Measurements from ENCODE around the gene PRKCH.

Gene PRKCH

DNA sequence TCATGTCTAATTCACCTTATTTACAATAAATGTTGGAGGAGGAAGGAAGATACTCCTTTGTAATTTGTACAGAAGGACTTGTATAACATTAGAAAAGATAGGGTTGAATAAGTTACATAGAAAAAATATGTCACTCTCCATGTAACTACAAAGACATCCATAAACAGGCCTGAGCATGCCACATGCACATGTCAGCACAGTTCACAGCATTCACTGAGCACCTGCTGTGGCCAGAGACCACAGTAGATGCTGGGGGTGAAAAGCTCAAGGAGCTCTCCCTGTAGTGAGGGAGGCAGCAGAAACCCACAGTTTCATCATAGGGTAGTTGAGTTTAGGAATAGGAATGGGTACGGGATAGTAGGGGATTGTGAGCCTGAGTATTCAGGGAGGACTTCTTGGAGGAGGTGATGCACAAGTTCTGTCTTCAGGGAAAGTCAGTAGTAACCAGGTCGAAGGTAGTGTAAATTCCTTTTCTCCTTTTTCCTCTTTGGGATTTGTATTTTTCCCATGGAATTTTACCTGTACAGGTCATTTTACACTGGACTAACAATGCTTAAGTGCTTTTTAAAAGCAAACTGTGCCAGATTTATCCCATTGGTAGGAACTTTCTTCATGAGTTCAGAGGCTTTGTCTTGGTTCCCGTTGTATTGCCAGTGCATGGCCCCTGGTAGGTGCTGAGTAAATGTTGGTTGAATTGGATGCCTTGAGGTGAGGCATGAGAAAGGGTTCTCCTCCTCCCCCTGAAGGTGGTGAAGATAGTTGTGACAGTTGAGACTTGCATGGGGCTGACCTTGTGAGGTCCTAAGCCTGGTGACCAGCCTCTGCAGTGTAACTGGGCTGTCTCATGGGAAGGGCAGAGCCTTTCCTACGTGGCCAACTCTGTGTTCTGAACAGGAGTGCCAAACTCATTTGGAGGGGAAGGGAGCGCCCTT lies 20.2 kb downstream of the PRKCH start:
- no peak for DNase-seq

DNA sequence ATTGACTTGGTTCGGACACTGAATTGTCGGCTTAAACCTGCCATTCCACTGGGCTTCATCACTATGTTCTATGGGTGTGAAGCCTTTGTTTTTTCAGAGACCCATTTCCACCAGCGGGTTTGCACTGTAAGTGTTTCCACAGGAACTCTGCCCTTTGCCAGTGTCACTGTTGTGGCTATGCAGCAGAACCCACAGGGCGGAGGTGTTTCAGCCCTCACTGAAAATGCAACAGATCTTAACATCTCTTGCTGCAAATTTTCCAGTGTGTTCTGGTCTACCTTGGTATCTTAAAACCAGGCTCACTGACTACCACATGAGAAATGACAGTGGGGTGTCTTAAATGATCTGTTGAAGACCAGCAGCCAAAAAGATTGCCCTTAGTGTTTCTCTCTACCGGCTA lies 21.1 kb downstream of the PRKCH start:
- DNase-seq: no peak

GRCh38 chr14:61342932-61343331 lies 21.6 kb downstream of the PRKCH start:
- no peak for DNase-seq

DNA sequence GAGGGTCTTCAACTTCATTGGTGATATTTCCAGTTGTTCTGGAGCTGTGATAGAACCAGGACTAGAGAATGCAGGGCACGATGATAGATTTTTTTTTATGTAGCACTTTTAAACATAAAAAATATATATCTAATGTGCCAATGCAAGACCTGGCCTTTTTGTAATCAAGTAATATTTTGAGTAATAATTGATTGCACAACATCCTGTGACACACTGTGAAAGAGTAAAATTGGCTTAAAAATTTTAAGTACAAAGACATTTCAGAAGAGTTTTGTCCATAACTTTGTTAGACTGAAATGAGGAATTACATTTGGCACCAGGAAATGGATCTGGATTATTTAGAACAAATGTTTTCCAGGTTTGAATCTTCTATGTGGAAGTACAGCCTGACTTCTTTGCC lies 22.1 kb downstream of the PRKCH start:
- DNase-seq: no peak

DNA sequence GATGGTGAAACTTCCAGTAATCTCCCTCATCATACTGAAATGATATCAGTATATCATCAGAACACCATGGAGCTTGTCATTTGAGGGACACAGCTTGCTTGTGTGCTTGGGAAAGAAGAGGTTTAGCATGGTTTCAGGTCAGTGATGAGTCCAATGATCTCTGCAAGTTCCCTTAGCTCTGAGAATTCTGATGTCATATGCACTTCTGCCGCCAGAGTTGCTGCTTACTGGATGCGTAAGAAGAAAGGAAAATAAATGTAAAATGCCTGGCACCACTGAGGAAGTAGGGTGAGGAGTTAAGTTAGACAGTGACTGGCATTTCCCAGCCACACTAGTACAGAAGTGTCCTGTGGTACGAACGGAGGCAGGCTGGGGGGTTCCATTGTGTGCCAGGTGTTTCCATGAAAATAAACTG lies 22.6 kb downstream of the PRKCH start:
- DNase-seq: no peak

DNA sequence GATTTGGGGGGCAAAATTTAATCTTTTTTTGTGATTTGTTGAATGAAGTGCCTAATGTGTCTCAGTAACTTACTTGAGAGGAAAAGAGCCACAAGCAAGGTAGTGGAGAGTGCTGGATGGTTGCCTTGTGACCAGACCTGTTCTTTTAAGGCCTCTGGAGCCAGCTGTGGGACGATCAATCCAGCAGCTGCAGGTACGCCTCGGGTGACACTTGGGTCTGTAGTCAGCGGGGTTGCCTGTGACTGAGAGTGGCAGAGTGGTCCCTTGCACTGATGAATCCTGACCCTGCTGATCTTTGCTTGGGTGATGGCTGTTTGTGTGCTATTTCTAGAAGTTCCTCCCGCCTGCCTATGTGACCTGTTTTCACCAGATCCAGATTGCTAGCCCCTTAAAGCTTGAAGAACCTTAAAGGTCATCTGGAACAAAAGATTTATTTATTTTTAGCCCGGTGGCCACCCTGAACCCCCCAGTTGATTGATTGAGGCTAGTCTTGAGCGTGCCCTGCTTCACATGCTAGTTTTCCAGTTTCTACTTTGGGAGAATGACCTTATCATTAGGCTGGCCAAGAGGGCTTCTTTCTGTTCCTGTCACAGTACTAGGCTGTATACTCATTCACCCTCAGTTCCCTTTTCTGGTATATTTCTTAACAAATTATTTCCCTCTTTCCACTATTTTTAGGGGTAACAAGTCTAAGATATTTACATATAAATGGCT lies 23.2 kb downstream of the PRKCH start:
- DNase-seq: no peak

GRCh38 chr14:61345151-61345482 lies 23.7 kb downstream of the PRKCH start:
- DNase-seq: no peak

DNA sequence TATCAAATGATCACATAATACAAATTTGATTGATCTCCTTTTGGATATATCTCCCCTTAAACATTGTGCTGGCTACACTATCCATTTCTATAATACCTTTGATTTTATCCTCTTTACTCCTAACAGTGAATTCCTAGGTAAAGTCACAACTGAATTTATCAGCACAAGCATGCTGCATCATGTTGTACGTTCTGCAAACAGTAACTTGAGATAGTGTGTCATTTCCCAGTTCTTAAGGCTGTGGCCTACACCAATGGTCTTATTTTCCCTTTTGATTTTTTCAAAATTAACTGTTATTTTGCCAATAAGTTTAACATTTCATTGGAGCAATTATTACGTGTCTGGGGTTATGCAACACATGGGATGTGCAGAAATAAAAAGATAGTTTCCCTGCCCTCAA lies 24.8 kb downstream of the PRKCH start:
- DNase-seq: no peak

DNA sequence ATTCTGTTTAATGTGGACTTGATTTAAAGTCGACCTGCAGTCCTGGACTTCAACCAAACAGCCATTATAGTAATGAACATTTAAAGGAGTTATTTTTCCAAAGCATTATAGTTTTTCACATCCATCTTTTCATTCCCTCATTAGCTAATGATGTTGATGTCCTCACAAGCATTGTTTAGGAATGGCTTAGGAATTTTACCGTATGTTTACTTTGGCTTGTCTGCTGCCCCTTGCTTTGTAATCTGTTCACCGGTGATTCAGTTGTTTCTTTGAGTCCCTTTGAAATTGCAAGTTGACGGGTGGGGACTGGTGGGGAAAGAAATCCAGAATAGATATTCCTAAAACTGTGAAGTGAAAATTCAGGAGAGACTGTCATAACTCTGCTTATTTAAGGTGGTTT lies 25.4 kb downstream of the PRKCH start:
- DNase-seq: no peak

- DNase-seq: no peak
Observed at GRCh38 chr14:61347826-61348443, 26.6 kb downstream of the PRKCH start.

DNA sequence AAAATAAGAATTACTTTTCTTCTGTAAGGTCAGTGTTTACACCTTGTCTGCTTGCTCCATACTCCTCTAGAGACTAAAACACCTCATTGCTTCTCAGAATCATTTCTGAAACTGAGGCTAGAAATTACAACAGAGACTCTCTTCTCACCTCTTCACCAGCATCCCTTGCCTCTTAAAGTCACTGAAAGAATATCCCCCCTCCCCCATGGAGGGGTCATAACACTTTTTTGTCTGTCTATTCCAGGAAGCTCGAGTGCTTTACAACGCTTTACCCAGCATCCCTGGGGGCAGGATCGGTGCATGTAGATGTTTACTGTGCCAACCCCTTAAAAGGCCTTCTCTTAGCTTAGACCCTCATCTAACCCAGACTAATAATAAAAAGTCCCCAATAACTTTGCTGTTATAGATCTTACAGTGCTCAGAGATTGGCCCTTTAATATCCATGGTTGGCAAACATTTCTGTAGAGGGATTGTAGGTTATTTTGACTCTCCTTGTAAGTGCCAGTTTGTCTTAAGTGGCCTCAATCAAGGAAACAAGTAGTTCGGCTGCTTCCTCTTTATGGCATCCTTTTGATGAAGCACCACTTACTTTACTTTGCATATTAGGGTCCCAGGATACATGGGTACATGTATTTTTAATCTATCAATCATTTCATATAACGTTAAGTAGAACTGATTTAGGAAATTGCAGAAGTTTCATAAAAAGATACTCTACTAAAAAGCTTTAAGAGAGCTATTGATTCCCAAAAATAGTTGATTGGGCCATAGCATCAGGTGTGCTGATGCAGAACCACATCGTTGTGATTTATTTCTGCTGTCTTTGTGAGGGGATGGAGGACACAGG lies 29.3 kb downstream of the PRKCH start:
- DNase-seq: no peak

DNA sequence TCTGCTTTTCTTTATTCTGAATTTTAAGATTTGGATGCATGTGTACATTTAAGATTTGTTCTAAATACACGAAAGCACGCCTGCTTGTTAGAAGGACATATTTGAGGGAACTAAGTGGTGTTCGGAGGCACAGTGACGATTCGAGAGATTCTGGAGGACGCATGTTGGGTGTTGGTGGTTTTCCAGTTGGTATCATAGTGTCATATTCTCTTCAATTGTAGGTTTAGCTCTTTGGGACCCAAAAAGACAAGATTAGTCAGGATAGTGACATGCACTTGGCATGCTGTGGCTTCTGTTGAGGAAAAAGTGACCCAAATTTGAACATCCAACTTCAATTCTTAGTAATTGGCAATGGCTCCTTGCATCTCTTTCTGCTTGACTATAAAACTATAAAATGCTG lies 30.1 kb downstream of the PRKCH start:
- no peak for DNase-seq

DNA sequence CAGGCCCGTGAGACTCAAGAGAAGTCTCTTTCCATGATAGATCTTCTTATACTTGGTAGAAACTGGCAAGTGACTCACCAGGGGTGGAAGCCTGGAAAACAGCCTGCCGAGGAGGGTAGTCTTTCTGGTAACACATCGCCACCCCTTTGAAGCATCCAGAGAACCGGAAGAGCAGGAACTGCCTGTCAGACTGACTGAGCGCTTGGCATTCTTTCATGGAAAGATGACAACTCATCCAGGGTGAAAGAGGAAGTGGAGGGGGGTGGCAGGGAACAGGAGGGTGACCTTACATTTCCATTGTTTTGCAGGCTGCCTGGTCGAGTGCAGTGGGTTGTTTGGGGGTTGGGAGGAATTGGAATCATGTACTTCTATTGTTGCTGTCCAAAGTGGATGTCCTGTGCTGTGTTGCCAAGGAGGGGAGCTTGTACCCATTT lies 34.5 kb downstream of the PRKCH start:
- DNase-seq: no peak

- DNase-seq: no peak
Observed at GRCh38 chr14:61357123-61357522, 35.7 kb downstream of the PRKCH start.

GRCh38 chr14:61358554-61359226 lies 37.3 kb downstream of the PRKCH start:
- no peak for DNase-seq

GRCh38 chr14:61360796-61361525 lies 39.6 kb downstream of the PRKCH start:
- DNase-seq: no peak

DNA sequence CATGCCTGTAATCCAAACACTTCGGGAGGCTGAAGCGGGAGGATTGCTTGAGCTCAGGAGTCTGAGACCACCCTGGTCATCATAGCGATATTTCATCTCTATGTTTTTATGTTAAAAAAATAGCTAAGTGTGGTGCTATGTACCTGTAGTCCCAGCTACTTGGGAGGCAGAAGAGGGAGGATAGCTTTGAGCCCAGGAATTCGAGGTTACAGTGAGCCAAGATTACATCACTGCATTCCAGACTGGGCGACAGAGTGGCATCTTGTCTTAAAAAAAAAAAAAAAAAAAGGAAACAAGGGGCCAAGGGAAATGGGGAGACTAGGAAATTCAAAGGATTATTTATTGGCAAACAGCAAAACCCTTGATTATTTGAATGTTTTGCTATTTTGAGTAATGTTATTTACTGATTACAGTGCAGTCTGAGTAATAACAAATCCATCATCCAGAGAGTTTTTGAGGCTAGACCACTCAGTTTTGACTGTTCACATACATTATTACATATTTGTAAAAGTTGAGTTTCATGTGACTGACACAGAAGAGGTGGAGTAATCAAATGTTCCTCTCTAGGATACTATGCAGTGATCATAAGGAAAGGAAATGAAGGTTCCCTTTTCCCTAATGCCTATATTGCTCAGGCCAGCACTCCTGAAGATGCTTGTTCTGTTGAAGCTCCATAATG lies 40.8 kb downstream of the PRKCH start:
- no peak for DNase-seq

- DNase-seq: no peak
Observed at GRCh38 chr14:61364243-61364642, 42.9 kb downstream of the PRKCH start.

- DNase-seq: no peak
Observed at GRCh38 chr14:61365667-61366212, 44.4 kb downstream of the PRKCH start.

GRCh38 chr14:61368114-61368710 lies 46.8 kb downstream of the PRKCH start:
- DNase-seq: peak; percentile 8
